Type B pancreatic cell (in vitro differentiated cells): Measurements from ENCODE around the gene ADGRF1. TPM values are rescaled to one million over a fixed set of nuclear protein-coding genes. Genes with fewer than 3 reads are reported as not detected.
A peak's percentile ranks its signal among the peaks of the same experiment; 100 is the strongest.
"Not testable (repeated sequence)": the region's sequence is repeated elsewhere in the genome, so short reads cannot be mapped to it uniquely, and the experiment has no call there.

Experiments used
- DNase-seq: peaks from one replicate; pipeline ENCODE4 v3.0.0; 2021; ENCODE audit warnings: mixed read lengths; ENCODE audit not compliant: unreplicated experiment; ENCODE audit errors: extremely low spot score
- H3K27ac Mint-ChIP-seq: 2 replicates; pipeline ENCODE4 v1.8.0; 2021; ENCODE audit warnings: mild to moderate bottlenecking, mixed read lengths
- H3K27me3 Mint-ChIP-seq: 2 replicates; pipeline ENCODE4 v1.8.0; 2021; ENCODE audit warnings: mixed read lengths
- H3K36me3 Mint-ChIP-seq: 2 replicates; pipeline ENCODE4 v1.8.0; 2021; ENCODE audit warnings: mixed read lengths
- H3K4me1 Mint-ChIP-seq: one replicate; pipeline ENCODE4 v1.8.0; 2021; ENCODE audit warnings: mixed read lengths; ENCODE audit not compliant: unreplicated experiment
- H3K4me3 Mint-ChIP-seq: 2 replicates; pipeline ENCODE4 v1.8.0; 2021; ENCODE audit warnings: mild to moderate bottlenecking, mixed read lengths
- H3K9me3 Mint-ChIP-seq: 2 replicates; pipeline ENCODE4 v1.8.0; 2021; ENCODE audit warnings: mixed read lengths
- CTCF ChIP-seq: fragments of 200-600 bp; sonication (generic); conservative IDR thresholded peaks from 2 replicates; pipeline ENCODE4 v1.5.0; 2021; ENCODE audit warnings: antibody characterized with exemption, mild to moderate bottlenecking
- total RNA-seq: library from RNA; stranded (reverse); gene quantifications from 2 replicates; pipeline ENCODE4 v1.2.1, GENCODE V29; 2021; ENCODE audit warnings: low replicate concordance

Gene ADGRF1
- total RNA-seq, 1 donor from 2014 or later, result 20.0 TPM

GRCh38 chr6:47059216-47059885 lies 17.2 kb upstream of the ADGRF1 start:
- H3K27ac Mint-ChIP-seq, result peak overlapping the region; percentile 25
- no peaks in the 10 kb centered on the region for H3K27me3 Mint-ChIP-seq
- H3K4me3 Mint-ChIP-seq, result peak overlapping the region; percentile 8
- H3K9me3 Mint-ChIP-seq, result peaks cover 8% of the 10 kb centered on the region
- H3K4me1 Mint-ChIP-seq, result no peaks in the 10 kb centered on the region
- DNase-seq, result no peak
- TF ChIP-seq CTCF, result no peak
- no peaks in the 10 kb centered on the region for H3K36me3 Mint-ChIP-seq

GRCh38 chr6:47057830-47058540 lies 15.9 kb upstream of the ADGRF1 start:
- H3K4me1 Mint-ChIP-seq, result no peaks in the 10 kb centered on the region
- TF ChIP-seq CTCF, result no peak
- no peaks in the 10 kb centered on the region for H3K36me3 Mint-ChIP-seq
- H3K27ac Mint-ChIP-seq, result peak overlapping the region; percentile 1
- no peaks in the 10 kb centered on the region for H3K27me3 Mint-ChIP-seq
- no peak for DNase-seq
- H3K4me3 Mint-ChIP-seq, result no peak overlapping the region
- peaks cover 6% of the 10 kb centered on the region for H3K9me3 Mint-ChIP-seq

- Mint-ChIP-seq H3K27ac (no peak overlapping the region), H3K4me3 (no peak overlapping the region)
Measured at GRCh38 chr6:47056832-47057231, 14.7 kb upstream of the ADGRF1 start.

GRCh38 chr6:47054302-47054701 lies 12.2 kb upstream of the ADGRF1 start:
- DNase-seq, H3K36me3 Mint-ChIP-seq, H3K4me3 Mint-ChIP-seq, H3K4me1 Mint-ChIP-seq, H3K9me3 Mint-ChIP-seq, H3K27ac Mint-ChIP-seq, H3K27me3 Mint-ChIP-seq: not testable (repeated sequence)

More at GRCh38 chr6:47056832-47057231, 14.7 kb upstream of the ADGRF1 start:
- TF ChIP-seq CTCF, result no peak
- peaks cover 4% of the 10 kb centered on the region for H3K9me3 Mint-ChIP-seq
- DNase-seq, result no peak
- H3K4me1 Mint-ChIP-seq, result no peaks in the 10 kb centered on the region
- no peaks in the 10 kb centered on the region for H3K36me3 Mint-ChIP-seq
- no peaks in the 10 kb centered on the region for H3K27me3 Mint-ChIP-seq

- Mint-ChIP-seq H3K27ac (no peak overlapping the region), H3K4me3 (no peak overlapping the region), H3K4me1 (peaks cover 15% of the 10 kb centered on the region), H3K27me3 (no peaks in the 10 kb centered on the region), H3K9me3 (no peaks in the 10 kb centered on the region), H3K36me3 (no peaks in the 10 kb centered on the region)
- no peak for DNase-seq
- TF ChIP-seq CTCF, result no peak
Measured at GRCh38 chr6:47048638-47049037, 6.5 kb upstream of the ADGRF1 start.
